ENCODE data around the gene ELMO3.

ELMO3 gene

DNA sequence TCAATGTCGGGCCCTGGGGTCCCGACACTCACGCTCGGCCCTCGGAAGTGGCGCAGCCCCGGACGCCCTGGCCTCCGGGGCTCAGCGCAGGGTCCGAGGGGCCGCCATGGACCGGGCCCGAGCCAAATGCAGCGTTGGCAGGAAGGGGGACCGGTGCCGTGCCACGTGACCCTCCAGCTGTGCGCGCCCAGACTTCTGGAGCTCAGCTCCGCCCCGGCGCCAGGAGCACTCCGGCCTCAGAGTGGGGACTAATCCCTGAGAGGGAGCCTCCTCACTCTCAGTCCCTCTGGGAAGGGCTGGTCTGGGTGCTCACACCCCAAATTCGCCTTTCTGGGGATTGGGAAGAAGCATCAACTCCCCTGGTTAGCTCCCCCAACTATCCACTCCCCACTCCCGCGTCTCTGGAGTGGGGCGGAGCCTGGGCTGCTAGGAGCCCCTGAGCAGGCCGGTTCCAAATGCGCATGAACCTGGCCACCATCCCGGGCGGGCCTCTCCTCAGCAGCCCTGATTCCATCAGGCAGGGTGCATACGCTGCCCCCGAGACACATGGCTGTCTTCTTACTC is 48.0 kb upstream of the ELMO3 start, which contains the start of gene B3GNT9:
Gene B3GNT9 (minus strand): TSS at position 166 of the 564 bp plus-strand sequence. CDS start 513 bp downstream, outside the sequence.
- Histone ChIP-seq H3K27ac (replicated peaks) (no peak within 1 kb of the TSS), H3K27me3 (ENCODE audit: insufficient read depth, poor library complexity, severe bottlenecking) (peaks cover 16% of the 10 kb centered on the region), H3K4me3 (replicated peaks; ENCODE audit: insufficient read depth, low read length) (peak within 1 kb of the TSS; percentile 29)
- no peak for DNase-seq (ENCODE audit: low read depth in 1 of 2, low spot score in 1 of 2)
- TF ChIP-seq POLR2AphosphoS5 (IDR thresholded peaks at IDR 0.05; ENCODE audit: low read depth): no peak
- no peak for TF ChIP-seq REST (IDR thresholded peaks at IDR 0.05; ENCODE audit: insufficient replicate concordance, low read depth)
- no peak for TF ChIP-seq SPI1 (IDR thresholded peaks at IDR 0.05; ENCODE audit: borderline replicate concordance, low read depth)
- TF ChIP-seq GABPA (IDR thresholded peaks at IDR 0.05; ENCODE audit: low read depth): no peak
- TF ChIP-seq, protein P1, sequence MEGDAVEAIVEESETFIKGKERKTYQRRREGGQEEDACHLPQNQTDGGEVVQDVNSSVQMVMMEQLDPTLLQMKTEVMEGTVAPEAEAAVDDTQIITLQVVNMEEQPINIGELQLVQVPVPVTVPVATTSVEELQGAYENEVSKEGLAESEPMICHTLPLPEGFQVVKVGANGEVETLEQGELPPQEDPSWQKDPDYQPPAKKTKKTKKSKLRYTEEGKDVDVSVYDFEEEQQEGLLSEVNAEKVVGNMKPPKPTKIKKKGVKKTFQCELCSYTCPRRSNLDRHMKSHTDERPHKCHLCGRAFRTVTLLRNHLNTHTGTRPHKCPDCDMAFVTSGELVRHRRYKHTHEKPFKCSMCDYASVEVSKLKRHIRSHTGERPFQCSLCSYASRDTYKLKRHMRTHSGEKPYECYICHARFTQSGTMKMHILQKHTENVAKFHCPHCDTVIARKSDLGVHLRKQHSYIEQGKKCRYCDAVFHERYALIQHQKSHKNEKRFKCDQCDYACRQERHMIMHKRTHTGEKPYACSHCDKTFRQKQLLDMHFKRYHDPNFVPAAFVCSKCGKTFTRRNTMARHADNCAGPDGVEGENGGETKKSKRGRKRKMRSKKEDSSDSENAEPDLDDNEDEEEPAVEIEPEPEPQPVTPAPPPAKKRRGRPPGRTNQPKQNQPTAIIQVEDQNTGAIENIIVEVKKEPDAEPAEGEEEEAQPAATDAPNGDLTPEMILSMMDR (IDR thresholded peaks at IDR 0.05; ENCODE audit: insufficient read depth, low read length): no peak

DNA sequence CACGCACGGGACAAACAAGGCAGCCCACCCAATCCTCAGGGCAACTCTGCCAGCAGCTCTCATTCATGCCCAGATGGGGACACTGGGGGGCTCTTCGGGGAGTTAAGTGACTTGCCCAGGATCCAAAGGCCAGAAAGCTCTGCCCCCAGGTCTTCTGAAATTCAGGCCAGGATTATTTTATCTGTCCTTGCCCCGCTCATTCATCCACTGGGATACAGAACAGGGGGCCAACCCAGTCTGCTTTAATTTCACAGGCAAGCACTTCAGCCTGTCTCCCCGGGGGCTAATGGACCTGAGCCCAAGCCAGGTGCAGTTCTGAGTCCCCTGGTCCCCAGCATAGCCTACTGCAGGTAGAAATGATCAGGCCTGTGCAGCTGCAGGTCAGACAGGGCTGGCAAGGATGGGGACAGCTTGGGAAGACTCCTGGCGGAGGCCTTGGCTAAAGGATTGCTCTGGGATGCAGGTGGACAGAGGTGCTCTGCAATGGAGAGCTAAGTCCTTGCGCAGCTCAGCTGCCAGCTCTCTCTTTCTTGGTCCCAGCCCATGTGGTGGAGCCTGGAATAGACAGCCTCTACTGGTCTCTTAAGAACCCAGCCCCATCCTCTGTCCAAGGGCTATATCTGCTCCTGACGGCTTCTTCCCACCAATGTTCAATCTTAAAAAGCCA is 47.4 kb upstream of the ELMO3 start:
- Histone ChIP-seq H3K27me3 (ENCODE audit: insufficient read depth, poor library complexity, severe bottlenecking) (peaks cover 16% of the 10 kb centered on the region), H3K27ac (replicated peaks) (no peak overlapping the region), H3K4me3 (replicated peaks; ENCODE audit: insufficient read depth, low read length) (no peak overlapping the region)
- TF ChIP-seq GABPA (IDR thresholded peaks at IDR 0.05; ENCODE audit: low read depth): no peak
- no peak for TF ChIP-seq REST (IDR thresholded peaks at IDR 0.05; ENCODE audit: insufficient replicate concordance, low read depth)
- TF ChIP-seq, protein P1 (IDR thresholded peaks at IDR 0.05; ENCODE audit: insufficient read depth, low read length): no peak
- TF ChIP-seq POLR2AphosphoS5 (IDR thresholded peaks at IDR 0.05; ENCODE audit: low read depth): no peak
- TF ChIP-seq SPI1 (IDR thresholded peaks at IDR 0.05; ENCODE audit: borderline replicate concordance, low read depth): no peak
- no peak for DNase-seq (ENCODE audit: low read depth in 1 of 2, low spot score in 1 of 2)

GRCh38 chr16:67154578-67155294 is 44.2 kb upstream of the ELMO3 start:
- Histone ChIP-seq H3K27me3 (ENCODE audit: insufficient read depth, poor library complexity, severe bottlenecking) (peaks cover 16% of the 10 kb centered on the region), H3K27ac (replicated peaks) (no peak overlapping the region), H3K4me3 (replicated peaks; ENCODE audit: insufficient read depth, low read length) (no peak overlapping the region)
- no peak for DNase-seq (ENCODE audit: low read depth in 1 of 2, low spot score in 1 of 2)
- TF ChIP-seq GABPA (IDR thresholded peaks at IDR 0.05; ENCODE audit: low read depth) (no peak), POLR2AphosphoS5 (IDR thresholded peaks at IDR 0.05; ENCODE audit: low read depth) (no peak), REST (IDR thresholded peaks at IDR 0.05; ENCODE audit: insufficient replicate concordance, low read depth) (no peak), SPI1 (IDR thresholded peaks at IDR 0.05; ENCODE audit: borderline replicate concordance, low read depth) (no peak)
- TF ChIP-seq, protein P1 (IDR thresholded peaks at IDR 0.05; ENCODE audit: insufficient read depth, low read length): no peak

Measured in HL-60 (cell line).